GM10266 (cell line): ENCODE data around the gene KSR1.

Experiments
- DNase-seq: peaks from one replicate; pipeline ENCODE4 v3.0.0; 2012; ENCODE audit errors: extremely low spot score
- CTCF ChIP-seq: IDR thresholded peaks from 2 replicates; pipeline ENCODE4 v1.5.1; 2012; ENCODE audit warnings: mild to moderate bottlenecking, low read depth; ENCODE audit not compliant: control insufficient read depth, insufficient read depth; ENCODE audit errors: missing control alignments

The KSR1 gene

GRCh38 chr17:27621536-27621935 lies 165.3 kb downstream of the KSR1 start:
- TF ChIP-seq CTCF = no peak
- DNase-seq = no peak

GRCh38 chr17:27621942-27622559 lies 165.8 kb downstream of the KSR1 start:
- no peak for TF ChIP-seq CTCF
- DNase-seq = no peak

- TF ChIP-seq CTCF = no peak
- no peak for DNase-seq
Observed at GRCh38 chr17:27622986-27623385, 166.7 kb downstream of the KSR1 start.

GRCh38 chr17:27623614-27624013 lies 167.4 kb downstream of the KSR1 start:
- TF ChIP-seq CTCF = no peak
- DNase-seq = no peak

- no peak for DNase-seq
- TF ChIP-seq CTCF = no peak
Observed at GRCh38 chr17:27624539-27624938, 168.3 kb downstream of the KSR1 start.

GRCh38 chr17:27625856-27626255 lies 169.6 kb downstream of the KSR1 start:
- no peak for TF ChIP-seq CTCF

GRCh38 chr17:27627514-27627913 lies 171.3 kb downstream of the KSR1 start:
- DNase-seq = no peak
- TF ChIP-seq CTCF = no peak

More at GRCh38 chr17:27625856-27626255, 169.6 kb downstream of the KSR1 start:
- DNase-seq = no peak
